ENCODE data around the gene TP63.

DNA sequence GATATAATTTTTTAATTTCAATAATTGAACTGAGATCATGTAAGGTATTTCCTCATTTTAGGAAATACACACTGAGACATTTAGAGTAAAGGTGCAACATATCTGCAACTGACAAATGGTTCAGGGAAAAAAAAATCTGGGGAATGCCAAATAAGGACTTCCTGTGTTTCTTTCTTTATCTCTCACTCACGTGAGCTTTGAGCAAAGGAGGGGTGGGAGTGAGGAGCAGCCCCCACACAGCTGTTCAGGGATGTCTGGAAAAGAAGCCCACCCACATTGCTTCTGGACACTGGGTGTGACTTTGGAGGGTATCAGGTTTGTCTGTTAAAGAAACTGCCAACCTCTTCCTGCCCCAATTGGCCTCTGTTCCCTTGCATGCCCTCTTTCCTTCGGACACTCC is 5.6 kb upstream of the TP63 start:
- no peak for TF ChIP-seq POLR2A (IDR thresholded peaks at IDR 0.05)
- TF ChIP-seq, protein P1, sequence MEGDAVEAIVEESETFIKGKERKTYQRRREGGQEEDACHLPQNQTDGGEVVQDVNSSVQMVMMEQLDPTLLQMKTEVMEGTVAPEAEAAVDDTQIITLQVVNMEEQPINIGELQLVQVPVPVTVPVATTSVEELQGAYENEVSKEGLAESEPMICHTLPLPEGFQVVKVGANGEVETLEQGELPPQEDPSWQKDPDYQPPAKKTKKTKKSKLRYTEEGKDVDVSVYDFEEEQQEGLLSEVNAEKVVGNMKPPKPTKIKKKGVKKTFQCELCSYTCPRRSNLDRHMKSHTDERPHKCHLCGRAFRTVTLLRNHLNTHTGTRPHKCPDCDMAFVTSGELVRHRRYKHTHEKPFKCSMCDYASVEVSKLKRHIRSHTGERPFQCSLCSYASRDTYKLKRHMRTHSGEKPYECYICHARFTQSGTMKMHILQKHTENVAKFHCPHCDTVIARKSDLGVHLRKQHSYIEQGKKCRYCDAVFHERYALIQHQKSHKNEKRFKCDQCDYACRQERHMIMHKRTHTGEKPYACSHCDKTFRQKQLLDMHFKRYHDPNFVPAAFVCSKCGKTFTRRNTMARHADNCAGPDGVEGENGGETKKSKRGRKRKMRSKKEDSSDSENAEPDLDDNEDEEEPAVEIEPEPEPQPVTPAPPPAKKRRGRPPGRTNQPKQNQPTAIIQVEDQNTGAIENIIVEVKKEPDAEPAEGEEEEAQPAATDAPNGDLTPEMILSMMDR (IDR thresholded peaks at IDR 0.05): no peak

Data from body of pancreas (tissue), 4 donors.